Smooth muscle cell (in vitro differentiated cells): ENCODE measurements around the gene PXK. TPM values are rescaled to one million over a fixed set of nuclear protein-coding genes. Genes with fewer than 3 reads are reported as not detected.

ENCODE experiments used
- DNase-seq: peaks from one replicate; lab custom pipeline; 2025; ENCODE audit not compliant: unreplicated experiment; lab: John Stamatoyannopoulos, UW
- H2AFZ ChIP-seq: fragments of 200-600 bp; sonication (generic); 2 replicates; pipeline ENCODE4 v1.6.0; 2016; ENCODE audit warnings: antibody characterized with exemption, low read depth, mild to moderate bottlenecking
- H3F3A ChIP-seq: fragments of 200-600 bp; sonication (generic); 2 replicates; pipeline ENCODE4 v1.6.0; 2017; ENCODE audit warnings: antibody characterized with exemption, low read depth
- H3K27ac ChIP-seq: fragments of 200-600 bp; sonication (generic); 2 replicates; pipeline ENCODE4 v1.5.1; 2016; ENCODE audit warnings: low read depth, mild to moderate bottlenecking
- H3K27me3 ChIP-seq: fragments of 200-600 bp; sonication (generic); 2 replicates; pipeline ENCODE4 v1.6.1; 2016; ENCODE audit warnings: low read depth, mild to moderate bottlenecking
- H3K36me3 ChIP-seq: fragments of 200-600 bp; sonication (generic); 2 replicates; pipeline ENCODE4 v1.5.1; 2016; ENCODE audit warnings: low read depth
- H3K4me1 ChIP-seq: fragments of 200-600 bp; sonication (generic); 2 replicates; pipeline ENCODE4 v1.5.1; 2016; ENCODE audit warnings: low read depth
- H3K4me2 ChIP-seq: fragments of 200-600 bp; sonication (generic); 2 replicates; pipeline ENCODE4 v1.6.0; 2016; ENCODE audit warnings: mild to moderate bottlenecking
- H3K4me3 ChIP-seq: fragments of 200-600 bp; sonication (generic); 2 replicates; pipeline ENCODE4 v1.5.1; 2016; ENCODE audit warnings: mild to moderate bottlenecking
- H3K79me2 ChIP-seq: fragments of 200-600 bp; sonication (generic); 2 replicates; pipeline ENCODE4 v1.6.0; 2016; ENCODE audit warnings: low read depth, mild to moderate bottlenecking
- H3K9ac ChIP-seq: fragments of 200-600 bp; sonication (generic); 2 replicates; pipeline ENCODE4 v1.6.0; 2016; ENCODE audit warnings: low read depth
- H3K9me3 ChIP-seq: fragments of 200-600 bp; sonication (generic); replicated peaks from 2 replicates; pipeline ENCODE4 v1.5.1; 2016; ENCODE audit warnings: low read depth
- H4K20me1 ChIP-seq: fragments of 200-600 bp; sonication (generic); 2 replicates; pipeline ENCODE4 v1.6.0; 2016; ENCODE audit warnings: low read depth
- WGBS: methylation state at CpG from one replicate; pipeline ENCODE4 v1.1.7; 2016; ENCODE audit warnings: low lambda C conversion rate; 5-methylcytosine and 5-hydroxymethylcytosine counted together
- polyA plus RNA-seq: library from polyadenylated mRNA; unstranded; fragments of >200 nt; fragmentation: Nextera tagmentation; extraction: Ambion mirVana; gene quantifications from 2 replicates; pipeline ENCODE4 v1.2.1, GENCODE V29; 2016
- small RNA-seq: library from RNA; depleted of rRNA; stranded (forward); fragments of <200 nt; gene quantifications from one replicate; pipeline ENCODE3, GENCODE V24; 2014
- total RNA-seq: library from RNA; depleted of rRNA; stranded (reverse); fragments of >200 nt; gene quantifications from 2 replicates; pipeline ENCODE4 v1.2.3, GENCODE V29; 2014
- TF ChIP-seq, protein P1 (sequence below): fragments of 200-600 bp; sonication (generic); IDR thresholded peaks from 2 replicates; pipeline ENCODE4 v1.5.1; 2017; ENCODE audit warnings: borderline replicate concordance, mild to moderate bottlenecking, antibody characterized with exemption; ENCODE audit not compliant: insufficient read depth, poor library complexity, severe bottlenecking

The PXK gene
- total and polyA plus RNA-seq, 2 experiments from 2014 or later: 23.8 to 30.5 TPM

DNA sequence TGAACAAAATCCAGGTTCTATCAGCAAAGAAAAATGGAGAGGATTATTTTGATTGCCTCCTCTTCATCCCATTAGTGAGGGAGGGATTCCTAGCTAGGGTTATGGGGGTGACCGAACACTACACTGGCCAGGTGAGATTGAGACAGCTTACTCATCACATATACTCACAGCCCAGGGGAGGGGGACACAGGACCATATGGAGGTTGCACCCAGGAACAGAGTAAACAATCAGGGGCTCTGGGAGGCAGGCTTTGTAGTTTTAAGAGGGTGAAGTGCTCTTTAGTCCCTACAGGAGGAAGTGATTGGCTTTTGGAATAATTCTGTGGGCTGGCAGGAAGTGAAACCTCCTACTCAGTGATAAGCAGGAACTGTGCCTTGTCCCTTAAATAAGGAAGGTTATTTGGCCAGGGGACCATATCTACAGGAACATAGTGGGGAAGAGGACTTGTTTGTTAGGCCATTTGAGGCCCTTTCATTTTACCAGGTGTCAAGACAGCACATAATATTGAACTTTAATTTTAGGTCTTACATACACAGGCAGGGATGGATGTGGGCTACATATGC lies 141.7 kb downstream of the PXK start:
- Histone ChIP-seq H4K20me1 (no peaks in the 10 kb centered on the region), H3K27ac (no peak overlapping the region), H3K27me3 (no peaks in the 10 kb centered on the region), H3K9ac (no peak overlapping the region), H3K4me2 (no peak overlapping the region), H3K4me1 (peaks cover 12% of the 10 kb centered on the region), H3K9me3 (peaks cover 1% of the 10 kb centered on the region), H3K36me3 (no peaks in the 10 kb centered on the region), H3K4me3 (no peak overlapping the region), H3K79me2 (no peaks in the 10 kb centered on the region), H2AFZ (no peak overlapping the region), H3F3A (peaks cover 3% of the 10 kb centered on the region)
- WGBS: 89% methylated on average over 1 of the region's 1 CpG
- DNase-seq: no peak
- TF ChIP-seq, protein P1, sequence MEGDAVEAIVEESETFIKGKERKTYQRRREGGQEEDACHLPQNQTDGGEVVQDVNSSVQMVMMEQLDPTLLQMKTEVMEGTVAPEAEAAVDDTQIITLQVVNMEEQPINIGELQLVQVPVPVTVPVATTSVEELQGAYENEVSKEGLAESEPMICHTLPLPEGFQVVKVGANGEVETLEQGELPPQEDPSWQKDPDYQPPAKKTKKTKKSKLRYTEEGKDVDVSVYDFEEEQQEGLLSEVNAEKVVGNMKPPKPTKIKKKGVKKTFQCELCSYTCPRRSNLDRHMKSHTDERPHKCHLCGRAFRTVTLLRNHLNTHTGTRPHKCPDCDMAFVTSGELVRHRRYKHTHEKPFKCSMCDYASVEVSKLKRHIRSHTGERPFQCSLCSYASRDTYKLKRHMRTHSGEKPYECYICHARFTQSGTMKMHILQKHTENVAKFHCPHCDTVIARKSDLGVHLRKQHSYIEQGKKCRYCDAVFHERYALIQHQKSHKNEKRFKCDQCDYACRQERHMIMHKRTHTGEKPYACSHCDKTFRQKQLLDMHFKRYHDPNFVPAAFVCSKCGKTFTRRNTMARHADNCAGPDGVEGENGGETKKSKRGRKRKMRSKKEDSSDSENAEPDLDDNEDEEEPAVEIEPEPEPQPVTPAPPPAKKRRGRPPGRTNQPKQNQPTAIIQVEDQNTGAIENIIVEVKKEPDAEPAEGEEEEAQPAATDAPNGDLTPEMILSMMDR: no peak

DNA sequence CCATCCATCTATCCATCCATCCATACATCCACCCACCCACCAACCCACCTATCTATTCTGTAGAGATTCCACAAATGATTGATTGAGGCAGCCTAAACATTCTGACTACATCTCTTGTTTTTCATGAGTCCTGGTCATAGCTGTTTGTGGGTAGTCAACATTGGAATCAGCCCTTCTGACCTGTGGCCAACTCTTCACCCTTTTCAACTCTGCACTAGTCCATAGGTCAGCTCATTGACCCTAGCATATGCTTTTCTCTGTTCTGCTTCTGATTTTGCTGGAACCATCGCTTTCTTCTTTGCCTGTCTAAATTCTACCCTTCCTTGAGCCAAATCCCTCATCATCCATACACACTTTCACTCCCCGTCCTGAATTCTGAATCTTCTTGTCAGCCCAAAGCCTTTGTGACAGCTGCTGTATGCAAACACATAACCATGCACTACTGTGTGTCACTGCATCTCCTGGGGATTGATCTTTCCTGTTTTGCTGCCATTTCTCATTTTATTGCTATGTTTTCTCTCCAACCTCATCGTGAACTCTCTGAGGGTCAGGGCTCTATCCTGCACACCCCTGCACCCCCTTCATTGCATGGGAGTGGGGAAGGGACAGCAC lies 142.4 kb downstream of the PXK start:
- peaks cover 3% of the 10 kb centered on the region for H3F3A ChIP-seq
- TF ChIP-seq, protein P1: no peak
- H3K36me3 ChIP-seq: no peaks in the 10 kb centered on the region
- no peaks in the 10 kb centered on the region for H4K20me1 ChIP-seq
- H3K27me3 ChIP-seq: no peaks in the 10 kb centered on the region
- no peak overlapping the region for H3K4me3 ChIP-seq
- H2AFZ ChIP-seq: no peak overlapping the region
- DNase-seq: no peak
- WGBS: 87% methylated on average over 3 of the region's 3 CpGs
- H3K27ac ChIP-seq: no peak overlapping the region
- peaks cover 5% of the 10 kb centered on the region for H3K9me3 ChIP-seq
- H3K4me1 ChIP-seq: peaks cover 12% of the 10 kb centered on the region
- H3K9ac ChIP-seq: no peak overlapping the region
- H3K4me2 ChIP-seq: no peak overlapping the region
- no peaks in the 10 kb centered on the region for H3K79me2 ChIP-seq

Small RNA genes within 50 kb of the gene (small RNA-seq; reads per million reads assigned to genes)
- 0.18 reads per million for gene AC098479.1

Other genes with a start within 250 kb of the PXK start
- gene DNASE1L3, start 121.9 kb upstream of the PXK start, total RNA-seq: 0.63 TPM in 1 of 2 replicates, not detected in the other
- 1.1 and 2.0 TPM in 2 replicates for gene DNASE1L3, start 121.9 kb upstream of the PXK start, polyA plus RNA-seq
- 5.6 and 7.1 TPM in 2 replicates for gene ABHD6, start 95.1 kb upstream of the PXK start, total RNA-seq
- gene ABHD6, start 95.1 kb upstream of the PXK start, polyA plus RNA-seq: 3.9 and 8.8 TPM in 2 replicates
- gene RPP14, start 26.6 kb upstream of the PXK start, total RNA-seq: 10.4 and 17.4 TPM in 2 replicates
- 7.7 and 9.8 TPM in 2 replicates for gene RPP14, start 26.6 kb upstream of the PXK start, polyA plus RNA-seq
- gene HTD2, start 26.4 kb upstream of the PXK start, total RNA-seq: 16.9 and 19.6 TPM in 2 replicates
- 19.4 and 19.7 TPM in 2 replicates for gene HTD2, start 26.4 kb upstream of the PXK start, polyA plus RNA-seq
- 123 and 134 TPM in 2 replicates for gene PDHB, start 100.9 kb downstream of the PXK start, total RNA-seq
- 122 and 128 TPM in 2 replicates for gene PDHB, start 100.9 kb downstream of the PXK start, polyA plus RNA-seq
- 21.4 and 29.3 TPM in 2 replicates for gene KCTD6, start 159.2 kb downstream of the PXK start, total RNA-seq
- 18.5 and 20.9 TPM in 2 replicates for gene KCTD6, start 159.2 kb downstream of the PXK start, polyA plus RNA-seq
- gene ACOX2, start 204.3 kb downstream of the PXK start, total RNA-seq: 4.6 and 8.5 TPM in 2 replicates
- gene ACOX2, start 204.3 kb downstream of the PXK start, polyA plus RNA-seq: 7.5 and 13.2 TPM in 2 replicates
- gene FAM107A, start 244.5 kb downstream of the PXK start, total RNA-seq: not detected in 2 replicates
- gene FAM107A, start 244.5 kb downstream of the PXK start, polyA plus RNA-seq: not detected in 2 replicates